AG09319 (cell line): ENCODE results near the gene CIT.
A peak's percentile ranks its signal among the peaks of the same experiment; 100 is the strongest.

Experiments
- DNase-seq: peaks from one replicate; pipeline ENCODE4 v3.0.0-alpha.2; 2010; ENCODE audit warnings: low read depth; ENCODE audit errors: extremely low read depth
- TF ChIP-seq, protein P1 (sequence below): IDR thresholded peaks from 2 replicates; pipeline ENCODE4 v1.5.1; 2011; ENCODE audit warnings: low read depth, mild to moderate bottlenecking, inconsistent platforms, low read length, moderate library complexity

Gene CIT

DNA sequence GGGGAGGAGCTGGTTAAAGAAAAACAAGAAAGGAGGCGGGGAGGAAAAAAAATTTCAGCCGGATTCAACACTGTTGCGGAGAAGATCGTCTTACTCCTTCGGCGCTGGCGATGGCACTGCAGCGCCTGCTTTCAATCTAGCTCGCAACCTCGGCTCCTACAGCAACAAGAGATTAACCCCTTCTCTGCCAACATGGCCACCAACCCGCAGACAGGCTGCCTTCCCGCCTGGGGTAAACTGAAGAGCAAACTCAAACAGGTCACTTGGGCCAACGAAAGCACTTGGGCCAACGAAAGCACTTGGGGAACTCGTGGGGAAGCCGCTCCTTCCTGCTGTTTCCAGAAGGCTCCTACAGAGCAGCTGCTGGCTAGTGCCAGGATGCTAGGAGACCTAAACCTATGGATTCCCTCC is 73.7 kb downstream of the CIT start:
- DNase-seq = peak; percentile 42
- TF ChIP-seq, protein P1, sequence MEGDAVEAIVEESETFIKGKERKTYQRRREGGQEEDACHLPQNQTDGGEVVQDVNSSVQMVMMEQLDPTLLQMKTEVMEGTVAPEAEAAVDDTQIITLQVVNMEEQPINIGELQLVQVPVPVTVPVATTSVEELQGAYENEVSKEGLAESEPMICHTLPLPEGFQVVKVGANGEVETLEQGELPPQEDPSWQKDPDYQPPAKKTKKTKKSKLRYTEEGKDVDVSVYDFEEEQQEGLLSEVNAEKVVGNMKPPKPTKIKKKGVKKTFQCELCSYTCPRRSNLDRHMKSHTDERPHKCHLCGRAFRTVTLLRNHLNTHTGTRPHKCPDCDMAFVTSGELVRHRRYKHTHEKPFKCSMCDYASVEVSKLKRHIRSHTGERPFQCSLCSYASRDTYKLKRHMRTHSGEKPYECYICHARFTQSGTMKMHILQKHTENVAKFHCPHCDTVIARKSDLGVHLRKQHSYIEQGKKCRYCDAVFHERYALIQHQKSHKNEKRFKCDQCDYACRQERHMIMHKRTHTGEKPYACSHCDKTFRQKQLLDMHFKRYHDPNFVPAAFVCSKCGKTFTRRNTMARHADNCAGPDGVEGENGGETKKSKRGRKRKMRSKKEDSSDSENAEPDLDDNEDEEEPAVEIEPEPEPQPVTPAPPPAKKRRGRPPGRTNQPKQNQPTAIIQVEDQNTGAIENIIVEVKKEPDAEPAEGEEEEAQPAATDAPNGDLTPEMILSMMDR = no peak; the same call in none of the 2 replicates

GRCh38 chr12:119802472-119802871 is 74.6 kb downstream of the CIT start:
- peak; percentile 52 for DNase-seq
- TF ChIP-seq, protein P1 = peak; percentile 17

DNA sequence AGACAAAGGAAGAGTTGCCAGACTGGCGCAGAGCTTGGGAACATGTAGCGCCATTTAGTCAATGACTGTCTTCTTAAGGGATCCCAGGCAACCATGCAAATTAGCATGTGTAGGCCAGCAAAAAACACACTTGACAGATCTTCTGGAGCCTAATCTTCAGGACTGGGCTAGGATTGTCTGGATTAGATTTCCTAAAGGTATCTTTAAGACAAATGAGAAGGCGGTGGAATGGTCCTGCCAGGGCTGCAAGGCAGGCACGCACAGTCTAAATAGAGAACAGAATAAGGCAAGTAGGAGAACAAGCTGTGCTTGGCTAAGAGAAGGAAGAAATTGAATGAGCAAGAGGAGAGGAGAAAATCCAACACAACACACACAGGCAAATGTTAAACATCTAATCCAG is 80.0 kb downstream of the CIT start:
- TF ChIP-seq, protein P1 = no peak
- DNase-seq = no peak

- TF ChIP-seq, protein P1 = no peak
- no peak for DNase-seq
Observed at GRCh38 chr12:119796292-119796691, 80.8 kb downstream of the CIT start.

DNA sequence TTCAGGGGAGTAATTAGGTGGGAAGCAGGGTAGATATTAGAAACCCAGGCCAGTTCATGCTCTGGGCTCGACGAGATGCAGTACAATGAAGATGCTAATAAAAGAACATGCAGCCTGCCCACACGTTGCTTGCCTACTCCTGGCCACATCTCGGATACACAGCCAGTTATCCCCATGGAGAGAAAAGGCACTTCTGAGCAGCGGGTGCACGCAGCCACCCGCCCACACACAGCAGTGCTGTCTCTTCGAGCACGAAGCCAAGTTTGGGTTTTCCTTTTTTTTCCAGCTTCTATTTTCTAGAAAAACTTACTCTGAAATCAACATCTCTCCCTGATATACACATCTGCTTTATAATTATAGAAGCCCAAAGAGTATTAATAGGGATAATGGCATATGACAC is 85.7 kb downstream of the CIT start:
- DNase-seq = no peak
- TF ChIP-seq, protein P1 = no peak

- TF ChIP-seq, protein P1 = no peak
- no peak for DNase-seq
Observed at GRCh38 chr12:119788786-119789185, 88.3 kb downstream of the CIT start.

DNA sequence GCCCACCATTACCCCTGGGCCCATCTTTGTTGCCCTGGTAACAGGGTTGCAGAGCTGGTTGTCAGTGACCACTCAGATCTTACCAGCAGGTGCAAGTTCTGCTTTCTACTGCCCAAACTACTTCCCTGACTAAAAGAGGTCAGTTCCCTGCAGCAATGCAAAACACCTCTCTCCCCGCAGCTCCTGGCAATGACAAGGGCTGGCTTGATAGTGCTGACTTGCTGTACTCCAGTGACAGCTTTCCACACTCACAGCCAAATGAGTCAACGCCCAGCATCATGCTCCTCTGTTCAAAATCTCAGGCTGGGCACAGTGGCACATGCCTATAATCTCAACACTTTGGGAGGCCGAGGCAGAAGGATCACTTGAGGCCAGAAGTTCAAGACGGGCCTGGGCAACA is 90.6 kb downstream of the CIT start:
- TF ChIP-seq, protein P1 = no peak
- no peak for DNase-seq
